Duodenal mucosa (tissue), 2 donors: ENCODE results near the gene REEP1.

Experiments used
- H3K27ac ChIP-seq: one replicate; pipeline ENCODE4 v1.7.0; 2013; ENCODE audit warnings: low read depth, low read length
- H3K27me3 ChIP-seq, 2 donors: one replicate each; pipeline ENCODE4 v1.7.0; 2013; ENCODE audit warnings: low read length in 2 of 2, control low read depth in 1 of 2; ENCODE audit not compliant: insufficient read depth in 2 of 2, control insufficient read depth in 1 of 2
- H3K36me3 ChIP-seq, 2 donors: one replicate each; pipeline ENCODE4 v1.7.0; 2013; ENCODE audit warnings: low read length in 2 of 2, control low read depth in 1 of 2; ENCODE audit not compliant: insufficient read depth in 2 of 2, control insufficient read depth in 1 of 2
- H3K4me1 ChIP-seq, 2 donors: one replicate each; pipeline ENCODE4 v1.7.0; 2013; ENCODE audit warnings: low read length in 2 of 2, control low read depth in 1 of 2; ENCODE audit not compliant: insufficient read depth in 2 of 2, control insufficient read depth in 1 of 2
- H3K4me3 ChIP-seq, 2 donors: one replicate each; pipeline ENCODE4 v1.7.0; 2013; ENCODE audit warnings: low read length in 2 of 2, low read depth in 1 of 2
- H3K9ac ChIP-seq, 2 donors: one replicate each; pipeline ENCODE4 v1.7.0; 2013; ENCODE audit warnings: low read length in 2 of 2, low read depth in 1 of 2
- H3K9me3 ChIP-seq, 2 donors: one replicate each; pipeline ENCODE4 v1.7.0; 2013; ENCODE audit warnings: low read length in 2 of 2, control low read depth in 1 of 2; ENCODE audit not compliant: control insufficient read depth in 1 of 2

REEP1 gene

DNA sequence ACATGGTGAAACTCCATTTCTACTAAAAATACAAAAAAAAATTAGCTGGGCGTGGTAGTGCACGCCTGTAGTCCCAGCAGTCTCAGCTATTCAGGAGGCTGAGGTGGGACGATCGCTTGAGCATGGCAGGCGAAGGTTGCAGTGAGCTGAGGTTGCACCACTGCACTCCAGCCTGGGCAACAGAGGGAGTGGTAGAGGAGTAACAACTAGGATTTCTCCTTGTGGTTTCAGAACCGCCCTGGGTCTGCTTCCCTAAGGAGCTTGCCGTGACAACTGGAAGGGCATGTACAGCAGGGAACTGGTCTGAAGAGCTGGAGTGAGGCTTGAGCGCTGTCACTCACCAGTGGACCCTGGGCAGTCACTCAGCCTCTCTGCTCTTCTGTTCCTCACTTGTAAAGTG lies 29.1 kb downstream of the REEP1 start:
- no peaks in the 10 kb centered on the region for H3K9me3 ChIP-seq
- H3K36me3 ChIP-seq, result no peaks in the 10 kb centered on the region
- no peaks in the 10 kb centered on the region for H3K4me1 ChIP-seq
- no peak overlapping the region for H3K27ac ChIP-seq
- no peak overlapping the region for H3K9ac ChIP-seq
- no peaks in the 10 kb centered on the region for H3K27me3 ChIP-seq
- no peak overlapping the region for H3K4me3 ChIP-seq

DNA sequence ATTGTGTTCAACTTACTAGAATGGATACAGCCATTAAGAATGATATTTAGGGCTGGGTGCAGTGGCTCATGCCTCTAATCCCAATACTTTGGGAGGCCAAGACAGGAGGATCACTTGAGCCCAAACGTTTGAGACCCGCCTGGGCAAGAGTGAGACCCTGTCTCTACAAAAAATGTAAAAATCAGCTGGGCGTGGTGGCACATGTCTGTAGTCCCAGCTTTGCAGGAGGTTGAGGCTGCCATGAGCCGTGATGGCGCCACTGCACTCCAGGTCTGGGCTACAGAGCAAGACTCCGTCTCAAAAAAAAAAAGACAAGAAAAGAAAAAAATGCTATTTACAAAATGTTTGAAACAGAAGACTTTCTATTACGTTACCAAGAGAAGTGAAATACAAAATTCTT lies 30.0 kb downstream of the REEP1 start:
- no peaks in the 10 kb centered on the region for H3K9me3 ChIP-seq
- no peak overlapping the region for H3K9ac ChIP-seq
- no peaks in the 10 kb centered on the region for H3K36me3 ChIP-seq
- no peak overlapping the region for H3K4me3 ChIP-seq
- peaks cover 0 to 3% of the 10 kb centered on the region in 2 donors for H3K4me1 ChIP-seq
- H3K27ac ChIP-seq, result no peak overlapping the region
- no peaks in the 10 kb centered on the region for H3K27me3 ChIP-seq

DNA sequence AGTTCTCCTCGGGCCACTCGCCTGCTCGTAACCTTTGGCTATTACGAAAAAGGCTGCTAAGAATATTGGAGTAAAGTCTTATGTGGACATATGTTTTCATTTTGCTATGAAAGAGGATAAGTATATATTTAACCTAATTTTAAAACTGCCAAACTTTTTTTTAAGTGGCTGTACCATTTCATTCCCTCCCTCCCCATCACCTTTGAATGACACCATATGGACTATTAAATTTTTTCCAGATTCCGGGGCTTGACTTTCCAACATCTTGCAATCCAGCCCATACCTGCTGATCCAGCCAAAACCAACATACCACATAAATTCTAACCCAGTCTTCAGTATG lies 31.5 kb downstream of the REEP1 start:
- no peaks in the 10 kb centered on the region for H3K9me3 ChIP-seq
- H3K36me3 ChIP-seq, result no peaks in the 10 kb centered on the region
- no peak overlapping the region for H3K27ac ChIP-seq
- no peak overlapping the region for H3K9ac ChIP-seq
- H3K4me1 ChIP-seq, result peaks cover 7 to 12% of the 10 kb centered on the region in 2 donors
- H3K4me3 ChIP-seq, result no peak overlapping the region
- H3K27me3 ChIP-seq, result no peaks in the 10 kb centered on the region

DNA sequence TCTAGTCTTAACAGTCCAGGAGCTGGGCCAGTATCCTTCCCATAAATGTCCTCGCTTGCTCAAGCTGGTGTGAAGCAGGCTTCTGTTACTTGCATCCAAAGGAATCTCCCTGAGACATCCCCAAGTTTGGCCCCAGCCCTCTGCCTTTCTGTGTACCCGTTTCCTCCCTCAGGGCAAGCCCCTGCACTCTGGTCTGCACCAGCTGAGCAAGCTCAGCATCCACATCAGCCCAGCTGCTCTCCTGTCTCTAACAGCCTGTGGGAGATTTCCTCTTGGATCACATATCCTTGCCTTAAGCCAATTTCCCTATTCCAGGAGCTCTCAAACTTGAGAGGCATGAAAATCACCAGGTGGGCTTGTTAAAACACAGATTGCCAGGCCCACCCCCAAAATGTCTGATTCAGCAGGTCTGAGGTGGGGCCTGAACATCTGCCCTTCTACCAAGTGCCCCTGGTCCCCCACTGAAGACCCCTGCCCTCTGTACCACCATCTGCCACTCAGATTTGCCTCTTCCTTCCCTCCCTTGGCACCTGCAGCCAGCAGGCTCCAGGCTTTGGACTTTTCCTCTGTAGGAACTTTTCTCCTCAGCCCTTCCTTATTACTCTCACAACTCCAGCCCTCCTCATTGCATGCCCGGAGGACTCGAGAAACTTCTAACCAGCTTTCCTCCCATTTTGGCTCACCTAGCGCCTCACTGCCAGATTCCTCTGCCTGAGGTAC lies 32.1 kb downstream of the REEP1 start:
- no peak overlapping the region for H3K27ac ChIP-seq
- no peaks in the 10 kb centered on the region for H3K36me3 ChIP-seq
- H3K9ac ChIP-seq, result no peak overlapping the region
- no peaks in the 10 kb centered on the region for H3K9me3 ChIP-seq
- H3K27me3 ChIP-seq, result no peaks in the 10 kb centered on the region
- H3K4me3 ChIP-seq, result no peak overlapping the region
- H3K4me1 ChIP-seq, result peaks cover 7 to 12% of the 10 kb centered on the region in 2 donors

DNA sequence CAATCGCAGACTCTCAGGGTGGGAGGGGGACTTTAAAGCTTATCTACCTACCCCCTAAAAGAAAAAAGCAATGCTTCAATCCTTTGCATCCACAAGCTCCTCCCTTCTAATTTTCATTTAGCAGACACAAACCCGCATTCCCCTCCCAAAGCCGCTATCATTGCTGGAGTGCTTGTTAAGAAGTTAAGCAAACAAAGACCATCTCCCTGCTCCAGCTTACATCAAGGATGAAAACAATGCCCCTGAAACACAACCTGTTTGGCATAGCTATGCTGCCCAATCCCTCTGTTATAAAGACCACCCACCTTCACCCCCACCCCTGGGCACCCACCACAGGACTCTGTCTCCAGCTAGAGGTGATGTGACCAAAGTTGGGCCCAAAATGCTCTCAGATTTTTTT lies 33.0 kb downstream of the REEP1 start:
- Histone ChIP-seq H3K4me3 (no peak overlapping the region), H3K4me1 (peaks cover 7 to 12% of the 10 kb centered on the region in 2 donors), H3K9ac (no peak overlapping the region), H3K36me3 (no peaks in the 10 kb centered on the region), H3K9me3 (no peaks in the 10 kb centered on the region), H3K27me3 (no peaks in the 10 kb centered on the region), H3K27ac (no peak overlapping the region)

DNA sequence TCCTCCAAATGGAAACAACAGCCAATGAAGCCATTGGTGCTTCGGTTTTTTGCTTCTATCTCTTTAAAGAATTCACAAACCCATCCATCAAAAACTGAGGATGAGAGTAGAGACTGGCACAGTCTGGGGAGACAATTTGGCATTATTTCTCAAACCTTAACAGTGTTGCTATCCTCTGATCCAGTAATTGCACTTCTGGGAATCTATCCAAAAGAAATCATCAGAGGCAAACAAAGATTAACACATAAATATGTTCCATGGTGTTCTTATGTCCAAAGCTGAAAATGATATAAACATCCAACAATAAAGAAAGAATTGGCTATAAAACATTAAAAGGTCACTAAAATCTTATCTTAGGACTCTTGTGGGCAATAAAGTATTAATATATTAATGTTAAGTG lies 35.1 kb downstream of the REEP1 start:
- no peak overlapping the region for H3K27ac ChIP-seq
- peaks cover 7 to 12% of the 10 kb centered on the region in 2 donors for H3K4me1 ChIP-seq
- H3K4me3 ChIP-seq, result peak overlapping the region in 1 of 2 donors; percentile 13
- no peak overlapping the region for H3K9ac ChIP-seq
- H3K27me3 ChIP-seq, result no peaks in the 10 kb centered on the region
- H3K9me3 ChIP-seq, result no peaks in the 10 kb centered on the region
- no peaks in the 10 kb centered on the region for H3K36me3 ChIP-seq

DNA sequence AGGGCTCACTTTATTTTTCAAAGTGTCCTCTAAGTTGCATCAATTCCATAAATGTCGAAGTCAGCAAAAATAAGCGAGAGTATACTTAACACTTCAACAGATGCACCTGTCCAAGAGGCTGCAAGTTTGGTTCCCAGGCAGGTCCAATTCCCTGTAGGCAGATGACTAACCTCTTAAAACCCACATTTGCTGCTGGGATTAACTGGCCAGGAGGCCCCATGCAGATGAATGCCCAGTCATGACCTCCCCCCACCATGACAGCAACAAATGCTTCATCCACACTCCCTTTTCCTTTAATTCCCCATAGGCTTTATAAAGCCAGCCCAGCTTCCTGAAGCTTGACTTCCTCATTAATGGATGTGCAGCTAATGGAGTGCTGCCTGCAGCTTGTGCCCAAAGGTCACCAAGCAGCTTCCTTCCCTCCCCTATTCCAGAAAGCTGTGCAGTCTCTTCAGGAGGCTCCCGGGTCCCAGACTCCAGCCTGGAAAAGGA lies 35.7 kb downstream of the REEP1 start:
- H3K9ac ChIP-seq, result no peak overlapping the region
- H3K36me3 ChIP-seq, result no peaks in the 10 kb centered on the region
- peak overlapping the region in 1 of 2 donors; percentile 13 for H3K4me3 ChIP-seq
- peaks cover 7 to 12% of the 10 kb centered on the region in 2 donors for H3K4me1 ChIP-seq
- no peaks in the 10 kb centered on the region for H3K9me3 ChIP-seq
- no peaks in the 10 kb centered on the region for H3K27me3 ChIP-seq
- no peak overlapping the region for H3K27ac ChIP-seq

DNA sequence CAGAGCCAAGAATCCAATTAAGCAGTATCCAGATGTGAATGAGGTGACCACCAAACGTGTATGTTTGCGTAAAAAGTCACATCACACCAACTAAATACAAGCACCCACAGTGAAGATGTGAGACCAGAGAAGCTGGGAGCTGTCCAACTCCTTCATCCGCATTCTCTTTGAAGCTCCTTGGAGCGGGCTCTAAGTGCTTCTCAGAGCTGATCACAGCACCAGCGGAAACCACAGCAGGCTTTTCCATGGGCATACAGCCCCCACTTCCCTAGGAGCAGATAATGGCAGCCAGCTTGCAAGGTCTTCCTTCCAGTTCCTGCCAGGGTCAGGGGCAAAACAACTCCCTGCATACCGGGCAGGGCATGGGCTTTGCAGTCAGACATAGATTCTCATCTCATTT lies 36.4 kb downstream of the REEP1 start:
- H3K36me3 ChIP-seq, result no peaks in the 10 kb centered on the region
- no peak overlapping the region for H3K4me3 ChIP-seq
- H3K9me3 ChIP-seq, result no peaks in the 10 kb centered on the region
- peaks cover 7 to 12% of the 10 kb centered on the region in 2 donors for H3K4me1 ChIP-seq
- no peak overlapping the region for H3K27ac ChIP-seq
- H3K9ac ChIP-seq, result no peak overlapping the region
- no peaks in the 10 kb centered on the region for H3K27me3 ChIP-seq

DNA sequence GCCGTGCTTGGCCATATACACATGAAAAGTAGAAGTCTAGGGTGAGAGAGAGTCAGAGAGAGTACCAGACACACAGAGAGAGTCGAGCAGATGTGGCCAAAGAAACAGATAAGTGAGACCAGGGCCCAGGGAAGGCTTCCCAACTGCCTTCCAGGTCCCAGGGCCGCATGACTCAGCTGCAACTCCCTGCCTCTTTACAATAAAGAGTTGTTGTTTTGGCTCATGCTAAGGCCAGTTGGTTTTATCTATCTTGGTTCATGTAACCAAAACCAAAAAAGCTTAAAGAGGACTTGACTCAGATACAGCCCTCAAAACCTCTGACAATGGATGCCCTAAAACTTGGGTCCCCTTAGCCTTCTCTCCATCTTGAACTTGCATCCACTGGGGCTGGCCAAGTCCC lies 36.9 kb downstream of the REEP1 start:
- peaks cover 7 to 12% of the 10 kb centered on the region in 2 donors for H3K4me1 ChIP-seq
- H3K27ac ChIP-seq, result no peak overlapping the region
- no peaks in the 10 kb centered on the region for H3K27me3 ChIP-seq
- no peak overlapping the region for H3K4me3 ChIP-seq
- H3K9me3 ChIP-seq, result no peaks in the 10 kb centered on the region
- no peaks in the 10 kb centered on the region for H3K36me3 ChIP-seq
- H3K9ac ChIP-seq, result no peak overlapping the region

DNA sequence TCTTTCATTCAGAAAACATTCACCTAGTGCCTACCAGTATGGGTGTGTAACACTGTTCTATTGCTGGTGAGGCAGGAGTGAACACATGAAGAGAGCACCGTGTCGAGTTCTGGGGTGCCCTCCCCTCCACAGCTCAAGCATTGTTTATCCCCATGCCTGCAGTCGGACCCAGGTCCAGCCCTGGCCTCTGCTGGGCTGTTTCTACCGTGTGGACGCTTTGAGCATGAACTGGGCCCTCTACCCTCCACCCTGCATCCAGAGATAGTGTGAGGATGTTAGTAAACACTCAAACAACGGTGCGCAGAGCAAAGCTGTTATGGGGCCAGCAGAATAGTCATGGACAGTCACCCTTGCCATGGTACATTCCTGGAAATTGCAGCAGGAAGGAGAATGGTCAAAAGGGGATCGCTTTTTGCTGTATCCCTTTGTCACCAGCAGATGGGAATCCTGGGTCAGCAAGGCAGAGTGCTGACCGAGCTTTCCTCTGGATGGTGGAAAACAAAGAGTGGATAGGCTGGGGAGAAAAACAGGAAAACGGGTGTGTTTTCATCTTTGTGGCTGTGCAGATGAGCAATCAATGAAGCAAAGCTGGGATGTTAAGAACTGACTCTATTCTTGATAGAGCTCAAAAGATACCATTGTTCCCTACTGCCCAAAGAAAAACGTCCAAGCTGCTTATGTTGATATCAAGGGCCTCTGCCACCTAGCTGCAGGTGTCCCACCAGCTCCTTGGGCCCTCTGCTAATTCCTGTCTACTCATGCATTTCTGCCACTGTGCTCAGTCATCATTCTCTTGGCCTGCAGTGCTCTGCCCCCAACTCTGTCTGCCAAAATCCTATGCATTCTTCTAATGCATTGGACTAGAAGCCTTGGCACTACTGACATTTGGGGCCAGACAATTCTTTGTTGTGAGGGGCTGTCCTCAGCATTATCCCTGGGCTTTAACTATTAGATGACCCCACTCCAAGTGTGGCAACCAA lies 38.7 kb downstream of the REEP1 start:
- no peaks in the 10 kb centered on the region for H3K27me3 ChIP-seq
- H3K27ac ChIP-seq, result no peak overlapping the region
- no peak overlapping the region for H3K9ac ChIP-seq
- peaks cover 14 to 16% of the 10 kb centered on the region in 2 donors for H3K4me1 ChIP-seq
- H3K4me3 ChIP-seq, result no peak overlapping the region
- H3K9me3 ChIP-seq, result no peaks in the 10 kb centered on the region
- H3K36me3 ChIP-seq, result no peaks in the 10 kb centered on the region
